Measurements from ENCODE around the gene WFDC1. TPM values are rescaled to one million over a fixed set of nuclear protein-coding genes. Genes with fewer than 3 reads are reported as not detected.

WFDC1 gene
- total RNA-seq, 2 donors from 2014 or later: 60.9 to 80.8 TPM

DNA sequence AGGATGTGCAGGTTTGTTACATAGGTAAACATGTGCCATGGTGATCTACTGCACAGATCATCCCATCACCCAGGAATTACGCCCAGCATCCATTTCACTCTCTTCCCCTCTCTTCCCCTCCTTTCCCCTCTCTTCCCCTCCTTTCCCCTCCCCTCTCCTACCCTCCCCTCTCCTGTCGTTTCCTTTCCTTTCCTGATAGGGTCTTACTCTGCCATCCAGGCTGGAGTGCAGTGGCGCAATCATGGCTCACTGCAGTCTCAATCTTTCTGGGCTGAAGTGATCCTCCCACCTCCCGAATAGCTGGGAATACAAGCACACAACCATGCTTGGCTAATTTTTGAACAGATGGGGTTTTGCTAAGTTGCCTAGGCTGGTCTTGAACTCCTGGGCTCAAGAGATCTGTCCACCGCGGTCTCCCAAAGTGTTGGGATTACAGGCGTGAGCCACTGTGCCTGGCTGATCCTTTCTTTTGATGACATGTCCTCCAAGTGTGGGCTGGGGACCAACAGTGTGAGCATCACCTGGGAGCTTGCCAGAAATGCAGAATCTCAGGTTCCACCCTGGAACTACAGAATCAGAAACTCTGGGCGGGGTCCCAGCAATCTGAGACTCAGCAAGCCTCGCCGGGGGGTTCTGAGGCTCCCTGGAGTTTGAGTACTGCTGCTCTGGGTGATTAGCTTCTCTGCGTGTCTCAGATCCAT, 84.5 kb downstream of the WFDC1 start:
- Histone ChIP-seq H3K27ac (peak overlapping the region in 1 of 2 donors; percentile 41), H3K36me3 (no peaks in the 10 kb centered on the region), H3K27me3 (replicated peaks; ENCODE audit: insufficient read depth) (no peaks in the 10 kb centered on the region), H3K4me1 (replicated peaks) (peaks cover 2% of the 10 kb centered on the region), H3K9me3 (no peaks in the 10 kb centered on the region), H3K4me3 (no peak overlapping the region)
- intact Hi-C loops (cut with DNase I): no loop called here
- WGBS: 68% methylated on average over 11 of the region's 11 CpGs
- no peak for DNase-seq (ENCODE audit: low spot score)
- TF ChIP-seq POLR2AphosphoS5 (IDR thresholded peaks at IDR 0.05): no peak
- TF ChIP-seq, protein P1, sequence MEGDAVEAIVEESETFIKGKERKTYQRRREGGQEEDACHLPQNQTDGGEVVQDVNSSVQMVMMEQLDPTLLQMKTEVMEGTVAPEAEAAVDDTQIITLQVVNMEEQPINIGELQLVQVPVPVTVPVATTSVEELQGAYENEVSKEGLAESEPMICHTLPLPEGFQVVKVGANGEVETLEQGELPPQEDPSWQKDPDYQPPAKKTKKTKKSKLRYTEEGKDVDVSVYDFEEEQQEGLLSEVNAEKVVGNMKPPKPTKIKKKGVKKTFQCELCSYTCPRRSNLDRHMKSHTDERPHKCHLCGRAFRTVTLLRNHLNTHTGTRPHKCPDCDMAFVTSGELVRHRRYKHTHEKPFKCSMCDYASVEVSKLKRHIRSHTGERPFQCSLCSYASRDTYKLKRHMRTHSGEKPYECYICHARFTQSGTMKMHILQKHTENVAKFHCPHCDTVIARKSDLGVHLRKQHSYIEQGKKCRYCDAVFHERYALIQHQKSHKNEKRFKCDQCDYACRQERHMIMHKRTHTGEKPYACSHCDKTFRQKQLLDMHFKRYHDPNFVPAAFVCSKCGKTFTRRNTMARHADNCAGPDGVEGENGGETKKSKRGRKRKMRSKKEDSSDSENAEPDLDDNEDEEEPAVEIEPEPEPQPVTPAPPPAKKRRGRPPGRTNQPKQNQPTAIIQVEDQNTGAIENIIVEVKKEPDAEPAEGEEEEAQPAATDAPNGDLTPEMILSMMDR (IDR thresholded peaks at IDR 0.05): no peak
- no peak for TF ChIP-seq POLR2A (IDR thresholded peaks at IDR 0.05)

Small RNAs within 50 kb of the gene (small RNA-seq; reads per million reads assigned to genes)
- gene RNA5SP433: 0 reads per million in 2 donors

Other genes with a start within 250 kb of the WFDC1 start
- gene MBTPS1, start 177.9 kb upstream of the WFDC1 start, total RNA-seq: 100 to 1,000 TPM in 1 of 2 donors, 10 to 100 TPM in 1; 79.0 to 133 TPM
- 10 to 100 TPM; 12.0 to 17.3 TPM for gene HSDL1, start 149.7 kb upstream of the WFDC1 start, total RNA-seq
- gene DNAAF1, start 149.6 kb upstream of the WFDC1 start, total RNA-seq: 1 to 10 TPM in 1 of 2 donors, under 1 TPM in 1; 0.32 to 8.2 TPM
- 10 to 100 TPM; 53.4 to 87.9 TPM for gene TAF1C, start 107.8 kb upstream of the WFDC1 start, total RNA-seq
- gene ADAD2, start 103.7 kb upstream of the WFDC1 start, total RNA-seq: 10 to 100 TPM in 1 of 2 donors, under 1 TPM in 1; 0.91 to 47.7 TPM
- not detected for gene KCNG4, start 54.9 kb upstream of the WFDC1 start, total RNA-seq
- gene ATP2C2, start 73.7 kb downstream of the WFDC1 start, total RNA-seq: 10 to 100 TPM; 43.7 to 56.1 TPM
- 10 to 100 TPM; 12.4 to 13.7 TPM for gene MEAK7, start 209.8 kb downstream of the WFDC1 start, total RNA-seq